Measurements from ENCODE around the gene JARID2.

The JARID2 gene

DNA sequence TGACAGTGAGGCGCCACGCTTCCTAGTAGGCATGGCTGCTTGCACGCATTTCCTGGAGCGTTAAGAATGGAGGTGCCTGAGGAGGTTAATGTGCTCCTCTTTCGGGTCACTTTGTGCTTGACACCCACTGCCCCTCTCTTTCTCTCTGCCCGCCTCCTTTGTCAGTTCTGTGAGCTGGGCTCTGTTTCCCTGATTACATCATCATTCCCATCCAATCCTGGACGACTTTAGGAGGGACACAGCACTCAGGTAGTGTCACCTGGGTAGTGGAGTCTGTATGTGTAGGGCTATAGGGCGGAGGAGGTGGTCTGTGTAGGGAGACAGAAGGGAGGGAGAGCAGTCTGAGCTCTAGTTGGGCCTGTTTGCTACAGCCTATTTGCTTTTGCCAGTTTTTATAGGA lies 136.8 kb downstream of the JARID2 start:
- no peak for DNase-seq

DNA sequence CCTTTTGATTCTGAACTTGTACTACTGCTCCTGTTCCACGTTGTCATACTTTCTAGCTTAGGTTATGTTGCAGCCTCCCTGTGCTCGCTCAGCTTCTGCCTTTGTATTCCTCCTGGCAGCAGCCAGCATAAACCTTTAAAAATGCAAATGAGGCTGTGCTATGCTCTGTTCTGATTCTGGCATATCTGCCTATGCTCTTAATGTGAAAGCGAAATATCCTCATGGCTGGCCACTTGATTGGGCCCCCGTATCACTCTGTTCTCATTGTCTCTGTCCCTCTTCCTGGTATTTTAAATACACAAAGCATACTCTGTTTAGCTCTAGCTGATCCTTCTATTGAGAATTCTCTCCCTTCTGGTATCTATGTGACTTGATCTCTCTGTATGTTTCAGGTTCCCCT lies 139.0 kb downstream of the JARID2 start:
- no peak for DNase-seq

DNA sequence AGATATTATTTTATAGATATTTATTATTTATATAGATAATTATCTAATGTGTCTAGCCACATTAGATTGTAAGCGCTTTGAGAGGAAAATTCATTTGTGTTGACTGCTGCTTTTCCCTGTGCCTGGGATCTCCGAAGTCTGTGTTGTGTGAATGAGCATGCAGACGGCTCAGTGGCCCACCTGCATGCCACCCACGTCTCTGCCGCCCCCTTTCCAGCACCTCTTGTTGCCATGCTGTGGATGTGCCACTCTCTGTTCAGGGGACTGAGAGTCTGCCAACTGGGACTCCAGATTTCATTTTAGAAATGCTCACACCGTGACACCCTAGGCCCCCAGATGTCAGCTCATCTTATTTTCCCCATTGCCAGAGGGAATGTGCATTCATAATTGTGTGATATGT lies 139.7 kb downstream of the JARID2 start:
- DNase-seq: no peak

DNA sequence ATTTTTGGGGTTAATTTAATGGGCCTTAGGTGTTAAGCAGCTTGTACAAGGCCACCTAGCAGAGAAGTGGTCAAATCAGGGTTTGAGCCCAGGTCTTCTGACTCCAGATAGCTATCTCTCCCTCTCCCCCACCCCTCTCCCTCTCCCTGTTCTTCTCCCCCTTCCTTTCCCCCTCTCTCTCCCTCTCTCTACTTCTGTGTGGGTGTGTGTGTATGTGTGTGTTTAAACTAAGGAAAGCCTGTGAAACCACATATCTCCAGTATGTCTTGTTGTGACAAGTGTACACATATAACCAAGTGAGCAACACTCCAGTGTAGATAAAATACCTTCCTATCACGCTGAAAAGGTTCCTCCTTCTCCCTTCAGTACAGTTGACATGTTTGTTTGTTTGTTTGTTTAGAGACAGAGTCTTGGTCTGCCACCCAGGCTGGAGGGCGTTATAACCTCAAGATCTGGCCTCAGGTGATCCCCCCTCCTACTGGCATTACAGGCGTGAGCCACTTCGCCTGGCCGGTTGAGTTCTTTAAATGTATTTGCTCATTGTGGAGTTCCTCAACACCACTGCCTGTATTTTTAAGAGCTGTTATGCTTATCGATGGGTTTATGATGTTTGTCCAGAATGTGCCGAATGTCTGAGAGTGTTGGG lies 140.4 kb downstream of the JARID2 start:
- no peak for DNase-seq

DNA sequence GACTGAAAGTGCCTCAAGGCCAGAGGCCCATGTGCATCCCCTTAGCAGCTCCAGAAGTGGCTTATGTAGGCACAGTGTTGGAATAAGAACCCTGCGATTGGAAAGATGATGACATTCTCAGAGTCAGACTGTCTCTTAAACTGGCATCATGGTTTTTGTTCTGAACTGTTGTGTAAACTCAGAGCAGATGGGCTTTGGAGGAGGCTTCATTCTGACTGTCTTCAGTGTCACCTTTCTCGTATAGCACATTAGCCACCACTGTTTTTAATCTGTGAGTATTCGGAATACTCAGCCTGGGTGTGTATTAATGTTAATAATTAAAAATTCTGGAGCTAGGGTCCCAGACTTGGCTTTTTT lies 140.9 kb downstream of the JARID2 start:
- no peak for DNase-seq

DNA sequence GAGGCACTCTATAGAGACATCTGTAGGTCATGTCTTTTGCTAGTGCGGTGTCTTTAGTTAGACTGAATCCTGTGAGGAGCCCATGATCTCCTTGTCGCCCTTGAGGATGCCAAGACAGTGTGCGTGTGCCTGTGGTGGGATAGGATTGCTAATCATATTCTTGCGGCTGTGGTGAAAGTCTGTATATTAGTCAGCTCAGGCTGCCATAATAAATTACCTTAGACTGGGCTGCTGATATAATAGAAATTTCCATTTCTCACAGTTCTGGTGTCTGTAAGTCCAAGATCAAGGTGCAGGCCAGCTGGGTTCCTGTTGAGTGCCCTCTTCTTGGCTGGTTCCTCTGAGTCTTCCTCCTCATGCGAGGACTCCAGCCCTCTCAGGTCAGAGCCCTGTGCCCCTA lies 141.2 kb downstream of the JARID2 start:
- DNase-seq: no peak

DNA sequence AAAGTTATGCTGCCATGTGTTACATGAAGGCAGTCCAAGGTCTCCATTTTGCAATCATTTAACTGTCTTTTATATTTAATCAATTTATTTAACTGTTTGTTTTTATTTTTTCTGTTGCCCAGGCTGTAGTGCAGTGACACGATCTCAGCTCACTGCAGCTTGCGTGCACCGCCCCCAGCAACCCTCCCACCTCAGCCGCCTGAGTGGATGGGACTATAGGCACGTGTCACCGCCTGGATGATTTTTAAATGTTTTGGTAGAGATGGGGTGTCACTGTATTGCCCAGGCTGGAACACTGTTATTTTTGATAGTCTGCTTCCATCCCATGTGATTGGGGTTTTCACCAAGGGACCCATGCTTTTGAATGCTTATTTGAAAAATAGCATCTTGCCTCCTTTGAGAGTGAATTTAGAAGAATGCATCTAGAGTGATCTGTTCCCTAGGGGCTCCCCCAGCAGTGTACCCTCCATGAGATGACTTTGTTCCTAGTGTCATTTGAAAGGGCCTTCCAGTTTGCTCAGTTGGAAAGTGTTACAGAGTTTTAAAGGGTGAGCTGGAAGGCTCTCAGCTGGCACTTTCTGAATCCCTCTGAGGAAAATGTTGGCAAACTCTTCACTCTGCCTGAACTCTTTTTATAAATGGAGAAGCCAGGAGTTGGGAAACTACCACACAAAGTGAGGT lies 143.4 kb downstream of the JARID2 start:
- no peak for DNase-seq

DNA sequence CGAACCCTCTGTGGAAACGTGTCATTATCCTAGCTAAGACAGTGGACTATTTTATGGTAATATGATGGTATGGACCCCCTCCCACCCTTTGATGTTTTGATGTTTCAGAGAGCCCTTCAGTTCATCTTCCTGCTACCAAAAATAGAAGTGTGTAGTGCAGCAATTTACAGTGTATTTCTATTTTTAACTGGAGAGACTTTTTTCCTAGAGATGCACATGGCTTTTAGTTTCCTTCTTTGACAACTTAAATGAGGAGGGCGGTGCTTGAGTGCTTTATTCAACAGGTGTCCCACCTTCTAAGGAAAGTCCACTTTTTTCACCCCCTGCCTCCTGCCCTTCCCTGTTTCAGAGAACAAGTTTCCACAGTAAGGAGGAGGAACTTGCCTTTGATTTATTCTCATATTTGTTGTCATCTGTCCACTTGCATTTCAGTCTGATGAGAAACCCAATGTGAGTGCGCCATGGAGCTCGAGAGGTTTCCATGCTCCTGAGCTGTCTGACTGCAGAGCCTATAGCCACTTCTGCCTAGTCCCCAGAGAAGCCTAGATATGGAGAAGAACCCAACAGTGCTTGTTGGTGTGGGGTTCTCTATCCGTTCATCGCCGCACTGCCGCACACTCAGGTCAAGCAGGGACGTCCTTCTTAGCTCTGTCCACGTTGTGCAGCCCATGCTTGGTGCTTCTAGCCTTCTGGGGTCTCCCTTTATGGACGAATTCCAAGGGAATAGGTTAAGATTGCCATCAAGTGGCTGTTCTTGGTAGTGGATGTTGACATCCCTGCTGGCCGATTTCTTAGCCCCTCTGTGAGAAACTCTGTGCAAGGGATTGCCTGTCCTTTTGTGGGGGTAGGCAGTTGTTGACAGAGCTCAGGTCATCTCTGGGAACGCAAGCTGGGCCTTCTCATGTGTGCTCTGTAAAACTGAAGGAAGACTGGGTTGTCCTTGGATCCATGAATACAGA lies 144.2 kb downstream of the JARID2 start:
- no peak for DNase-seq

DNA sequence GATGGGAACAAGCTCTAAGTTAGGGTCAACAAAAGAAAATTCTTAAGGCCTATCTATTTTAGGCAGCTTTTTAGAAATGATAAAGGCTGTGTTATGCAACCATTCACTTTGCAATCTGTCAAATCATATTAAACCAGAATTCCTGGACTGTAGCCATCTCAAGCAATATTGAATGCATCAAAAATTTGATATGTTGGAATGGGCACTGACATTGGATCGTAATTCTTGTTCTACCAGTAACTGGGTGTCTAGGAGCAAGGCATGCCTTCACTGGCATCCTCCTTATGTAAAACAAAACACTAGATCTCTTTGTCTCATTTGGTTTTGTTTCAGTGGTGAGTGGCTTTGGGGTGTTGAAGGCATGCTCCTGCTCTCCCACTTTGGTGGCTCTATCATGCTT lies 145.6 kb downstream of the JARID2 start:
- no peak for DNase-seq

DNA sequence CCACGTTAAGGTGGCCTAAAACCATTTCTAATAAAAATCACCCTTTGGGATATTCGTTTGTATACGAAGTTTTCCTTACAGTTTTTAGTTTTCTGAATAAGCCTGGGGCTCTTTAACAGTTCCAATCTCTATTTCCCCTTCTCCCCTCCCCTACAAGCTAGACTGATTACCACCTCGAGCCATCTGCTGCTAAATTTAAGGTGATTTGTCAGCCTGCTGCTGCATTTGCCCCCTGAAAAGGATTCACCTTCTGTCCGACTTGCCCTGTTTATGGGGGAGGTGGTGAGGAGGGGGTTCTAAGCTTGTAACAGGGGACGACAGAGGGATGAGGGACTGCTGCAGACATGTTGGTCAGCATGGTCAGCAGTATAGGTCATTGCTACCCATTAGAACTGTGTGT lies 146.3 kb downstream of the JARID2 start:
- no peak for DNase-seq

DNA sequence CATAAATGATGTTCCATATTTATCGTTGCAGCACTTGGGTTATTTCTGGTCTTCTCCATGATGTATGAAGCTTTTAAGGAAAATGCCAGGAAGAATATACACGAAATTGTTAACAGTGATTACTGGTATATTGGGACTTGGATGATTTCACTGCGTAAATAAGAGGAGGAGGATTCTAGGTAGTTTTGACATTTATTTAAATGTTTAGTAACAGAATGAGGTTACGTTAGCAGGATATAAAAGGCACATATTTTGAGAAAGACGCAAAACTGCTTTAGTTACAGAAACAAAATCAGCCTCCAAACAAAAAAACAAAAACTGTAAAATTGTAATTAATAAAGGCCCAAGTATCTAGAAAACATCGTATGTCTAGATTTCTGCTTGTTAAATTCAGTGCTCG lies 147.7 kb downstream of the JARID2 start:
- DNase-seq: no peak

DNA sequence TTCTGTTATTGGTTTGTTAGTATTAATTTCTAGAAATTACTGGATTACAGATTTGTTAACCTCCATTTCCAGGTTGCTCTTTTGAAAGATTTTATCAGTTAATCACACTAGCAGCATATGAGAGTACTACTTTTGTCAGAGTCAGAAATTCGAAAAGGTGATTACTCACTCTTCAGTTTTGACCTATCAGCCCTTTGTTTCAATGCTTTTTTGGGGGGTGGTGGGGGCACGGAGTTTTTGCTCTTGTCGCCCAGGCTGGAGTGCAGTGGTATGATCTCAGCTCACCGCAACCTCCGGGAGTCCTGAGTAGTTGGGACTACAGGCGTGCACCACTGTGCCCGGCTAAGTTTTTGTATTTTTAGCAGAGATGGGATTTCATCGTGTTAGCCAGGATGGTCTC lies 149.2 kb downstream of the JARID2 start:
- DNase-seq: no peak

DNA sequence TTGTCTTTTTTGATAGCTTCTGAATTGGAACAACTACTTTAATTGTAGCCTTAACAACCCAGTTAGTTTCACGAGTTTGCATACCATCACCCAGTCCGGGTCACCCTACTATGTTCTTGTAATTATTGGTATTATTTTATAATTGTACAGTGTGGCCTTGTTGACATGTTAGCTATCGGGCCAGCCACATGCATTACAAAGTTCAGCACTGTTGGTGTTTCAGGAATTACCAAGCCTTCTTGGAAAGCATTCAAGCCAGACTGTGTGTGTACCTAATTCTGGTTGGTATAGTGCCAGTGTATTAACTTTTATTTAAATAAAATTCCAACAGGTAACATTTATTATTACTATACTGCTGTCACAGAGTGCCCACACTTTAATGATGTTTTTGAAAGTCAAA lies 150.9 kb downstream of the JARID2 start:
- no peak for DNase-seq

DNA sequence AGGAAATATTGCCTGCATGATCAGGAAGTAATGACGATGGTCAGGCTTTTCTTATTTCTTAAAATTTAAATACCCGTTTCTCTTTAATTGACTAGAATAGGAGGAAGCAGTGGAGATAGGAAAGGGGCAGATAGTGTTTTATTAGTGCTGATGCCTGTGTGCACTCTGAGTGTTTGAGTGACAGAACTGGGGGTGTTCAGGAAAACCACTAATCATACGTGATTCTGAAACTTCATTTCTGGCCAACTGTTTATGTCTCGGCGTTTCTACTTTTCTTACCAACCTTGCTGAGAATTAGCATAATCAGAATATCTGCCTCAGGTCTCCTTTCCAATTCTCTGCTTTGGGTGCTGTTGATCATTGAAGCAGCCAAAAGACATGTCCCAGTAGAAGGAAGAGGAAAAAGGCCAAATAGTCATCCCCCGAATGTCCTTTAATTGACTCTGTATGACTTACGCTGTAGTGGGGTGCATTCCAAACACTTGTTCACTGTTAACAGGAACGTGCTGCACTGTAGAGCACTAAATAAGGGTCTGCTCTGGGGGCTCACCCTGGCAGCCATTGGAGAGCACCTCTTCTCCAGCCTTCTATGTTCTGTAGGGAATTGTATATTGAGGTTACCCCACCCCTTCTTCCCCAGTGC lies 152.9 kb downstream of the JARID2 start:
- no peak for DNase-seq

DNA sequence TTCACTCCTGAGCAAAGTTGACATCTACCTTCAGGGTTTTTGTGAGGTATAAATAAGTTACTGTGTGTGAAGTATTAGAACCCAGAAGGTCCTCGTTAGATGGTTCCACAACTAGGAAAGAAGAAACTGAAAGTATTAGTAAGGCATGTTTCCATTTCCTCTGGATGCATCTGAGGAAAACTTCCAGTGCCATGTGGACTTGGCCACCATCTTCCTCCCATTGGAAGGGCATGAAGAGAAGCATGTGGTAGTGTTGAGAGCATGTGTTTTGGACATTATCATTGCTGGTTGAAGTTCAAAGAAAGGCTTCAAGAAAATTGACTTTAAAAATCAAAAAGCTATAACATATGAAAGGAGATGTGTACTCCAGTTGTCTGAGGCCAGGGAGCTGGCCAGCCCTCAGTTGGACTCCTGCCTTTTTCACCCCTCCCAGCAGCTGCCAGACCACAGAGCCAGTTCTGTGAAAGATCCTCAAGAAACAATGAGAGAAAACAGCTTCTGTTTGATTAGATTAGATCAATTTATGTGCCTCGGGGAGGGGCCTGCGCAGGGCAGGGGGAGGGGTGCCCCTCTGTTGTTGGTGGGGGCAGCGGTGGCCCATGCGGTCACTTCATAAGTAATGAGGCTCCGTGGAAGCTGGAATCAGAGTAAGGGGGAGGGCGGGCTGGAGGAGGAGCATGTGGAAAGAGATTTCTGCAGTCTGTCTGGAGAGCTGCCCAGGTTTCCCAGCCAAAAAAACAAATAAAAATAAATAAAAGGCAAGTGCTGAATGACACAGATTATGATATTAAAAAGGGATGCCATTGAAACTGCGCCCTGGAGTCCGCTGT lies 154.0 kb downstream of the JARID2 start:
- DNase-seq: no peak

DNA sequence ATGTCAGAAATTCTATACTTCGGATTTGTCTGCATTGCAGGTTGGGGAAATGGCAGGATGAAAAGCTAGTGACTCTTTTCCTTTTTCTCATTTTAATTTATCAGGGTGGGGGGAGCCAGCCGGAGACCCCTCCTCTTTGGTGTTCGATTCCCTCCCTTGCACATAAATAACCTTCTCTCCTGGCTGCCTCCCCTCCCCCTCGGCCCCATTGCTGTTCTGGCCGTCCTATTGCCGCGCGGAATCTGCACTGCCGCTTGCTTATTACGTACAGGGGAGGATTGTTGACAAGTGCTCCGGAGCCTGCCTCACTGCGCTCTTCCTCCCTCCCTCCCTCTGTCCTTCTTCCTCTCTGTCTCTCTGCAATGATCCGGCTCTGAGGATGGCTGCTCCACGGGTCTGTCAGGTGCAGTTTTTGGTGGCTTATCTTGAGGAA lies 154.7 kb downstream of the JARID2 start:
- DNase-seq: no peak

DNA sequence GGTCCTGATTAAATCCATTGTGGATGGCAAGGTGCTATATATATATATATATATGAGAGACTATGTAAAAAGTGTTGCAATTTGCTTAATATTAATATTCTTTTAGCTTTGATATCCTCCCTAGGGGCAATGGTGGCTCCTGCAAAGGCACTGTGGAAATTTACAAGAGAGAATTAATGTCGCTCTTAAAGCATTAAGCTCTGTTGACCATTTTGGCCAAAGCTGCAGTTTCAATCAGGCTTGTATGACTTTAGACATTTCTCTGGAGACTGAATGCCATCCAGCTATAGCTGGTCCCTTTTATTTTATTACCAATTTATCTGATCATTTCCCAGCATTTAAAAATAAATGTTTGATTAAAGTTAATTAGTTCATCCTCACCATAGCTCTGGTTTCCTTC lies 155.3 kb downstream of the JARID2 start:
- no peak for DNase-seq

DNA sequence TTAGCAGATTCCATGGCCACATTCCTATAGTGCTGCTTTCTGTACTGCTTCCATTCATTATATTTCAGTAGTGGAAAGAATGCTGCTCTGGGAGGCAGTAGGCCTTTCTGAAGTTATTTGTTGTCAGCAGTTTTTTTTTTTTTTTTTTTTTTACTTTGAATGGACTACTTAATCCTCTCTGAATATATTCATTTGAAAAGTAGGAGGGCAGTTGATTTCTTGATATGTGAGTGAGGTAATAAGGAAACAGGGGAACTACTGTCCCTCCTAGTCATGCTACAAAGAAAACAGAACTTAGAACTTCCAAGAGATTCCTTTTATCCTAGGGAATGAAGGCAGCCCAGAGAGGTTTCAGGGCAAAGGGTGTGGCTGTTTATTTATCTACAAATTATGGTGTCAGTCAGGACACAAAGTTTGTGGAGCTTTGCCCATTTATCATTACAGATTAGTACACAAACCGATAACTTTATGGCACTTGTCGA lies 155.9 kb downstream of the JARID2 start:
- DNase-seq: no peak

DNA sequence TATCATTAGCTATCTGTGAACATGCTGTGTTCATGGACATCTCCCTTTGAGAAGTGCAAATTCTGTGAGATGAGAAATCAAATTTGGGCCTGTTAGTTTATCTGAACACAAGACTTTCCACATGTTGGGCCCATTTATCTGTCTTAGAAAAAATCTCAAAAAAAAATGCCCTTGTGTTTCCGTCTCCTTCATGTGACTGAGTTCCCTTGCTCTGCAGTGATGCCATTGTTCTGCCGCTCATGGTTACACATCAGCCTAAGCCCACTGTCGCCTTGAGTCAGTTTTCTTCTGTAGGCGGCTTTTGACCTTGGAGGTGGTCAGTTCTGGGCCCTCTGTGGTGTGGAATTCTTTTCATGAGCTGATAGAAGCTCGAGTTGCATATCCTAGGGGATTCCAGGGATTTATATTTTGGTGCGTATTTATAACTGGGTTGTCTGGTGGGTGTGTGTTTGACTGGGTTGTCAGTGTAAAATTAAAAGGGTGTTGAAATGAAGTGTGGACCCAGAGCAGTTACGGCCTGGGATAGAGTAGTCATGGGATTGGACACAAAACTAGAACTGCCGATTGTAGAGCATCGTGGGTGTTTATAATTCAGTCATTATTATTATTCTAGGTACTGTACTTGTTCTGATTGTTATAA lies 156.7 kb downstream of the JARID2 start:
- DNase-seq: no peak

DNA sequence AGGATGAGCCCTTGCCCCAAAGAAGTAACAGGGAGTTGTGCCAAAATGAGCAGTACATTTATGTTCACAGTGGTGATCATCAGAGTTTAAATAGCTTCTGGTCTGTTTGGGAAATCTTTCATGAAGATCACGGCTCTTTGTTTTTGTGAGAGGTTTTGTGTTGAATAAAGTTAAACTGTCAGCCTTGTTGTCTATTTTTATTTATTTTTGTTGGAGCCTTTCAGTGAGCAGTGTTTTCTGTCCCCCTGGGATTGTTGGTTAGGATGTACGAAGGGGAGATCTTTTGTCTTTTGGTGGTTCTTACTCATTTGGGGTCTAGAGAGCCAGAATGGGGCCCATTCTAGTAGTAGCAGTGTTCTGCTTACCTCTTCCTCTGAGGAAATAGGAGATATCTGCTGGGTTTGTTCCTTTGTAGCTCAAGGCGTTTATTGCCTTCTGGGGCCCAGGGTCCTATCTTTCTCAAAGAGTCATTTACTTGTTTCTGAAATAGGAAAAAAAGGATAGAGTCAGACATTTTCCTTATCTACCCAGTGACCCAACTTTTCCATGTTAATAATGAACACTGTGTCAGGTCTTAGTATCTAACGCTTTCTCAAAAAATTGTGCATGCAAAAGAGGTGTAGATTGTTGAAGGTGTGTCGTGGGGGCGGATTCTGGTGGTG lies 157.4 kb downstream of the JARID2 start:
- DNase-seq: no peak

DNA sequence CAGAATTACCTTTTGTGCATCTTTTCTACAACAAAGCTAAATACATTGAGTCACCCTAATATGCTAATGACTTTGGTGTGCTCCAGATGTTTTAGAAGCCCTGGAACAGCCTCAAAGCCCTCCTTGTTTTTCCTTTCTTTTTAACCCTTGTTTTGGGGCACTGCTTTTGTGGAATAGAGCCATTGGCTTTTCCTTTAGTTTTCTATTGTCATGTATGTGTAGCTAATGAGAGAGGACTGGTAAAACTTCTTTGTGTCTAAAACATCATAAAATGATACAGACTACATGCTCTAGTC lies 158.8 kb downstream of the JARID2 start:
- DNase-seq: no peak
